Stimulated activated CD8-positive, alpha-beta memory T cell treated with anti-CD3 and anti-CD28 coated beads, Interleukin-7, amount 100 ng/mL, for 24 hours (primary cell): ENCODE measurements around the gene ATP2B3.

ENCODE experiments used
- DNase-seq: peaks from one replicate; pipeline ENCODE4 v3.0.0-alpha.2; 2020; ENCODE audit warnings: low read depth

Gene ATP2B3

GRCh38 chrX:153572601-153573000 lies 55.2 kb downstream of the ATP2B3 start:
- DNase-seq = no peak

- DNase-seq = no peak
Measured at GRCh38 chrX:153573984-153574383, 56.5 kb downstream of the ATP2B3 start.

GRCh38 chrX:153576239-153576870 lies 58.9 kb downstream of the ATP2B3 start:
- no peak for DNase-seq

- DNase-seq = no peak
Measured at GRCh38 chrX:153576961-153577360, 59.5 kb downstream of the ATP2B3 start.

- no peak for DNase-seq
Measured at GRCh38 chrX:153578200-153578835, 60.9 kb downstream of the ATP2B3 start.

GRCh38 chrX:153578889-153579288 lies 61.4 kb downstream of the ATP2B3 start:
- no peak for DNase-seq

- no peak for DNase-seq
Measured at GRCh38 chrX:153580700-153581386, 63.4 kb downstream of the ATP2B3 start.

- peak; percentile 18 for DNase-seq
Measured at GRCh38 chrX:153582896-153583295, 65.5 kb downstream of the ATP2B3 start.

GRCh38 chrX:153583433-153583832 lies 66.0 kb downstream of the ATP2B3 start:
- no peak for DNase-seq

GRCh38 chrX:153585827-153586226 lies 68.4 kb downstream of the ATP2B3 start:
- DNase-seq = no peak

GRCh38 chrX:153587342-153587741 lies 69.9 kb downstream of the ATP2B3 start:
- DNase-seq = no peak

- no peak for DNase-seq
Measured at GRCh38 chrX:153588021-153588781, 70.8 kb downstream of the ATP2B3 start.

- no peak for DNase-seq
Measured at GRCh38 chrX:153588782-153589446, 71.5 kb downstream of the ATP2B3 start.

GRCh38 chrX:153590961-153591956 lies 73.8 kb downstream of the ATP2B3 start:
- DNase-seq = no peak

- no peak for DNase-seq
Measured at GRCh38 chrX:153592091-153592833, 74.8 kb downstream of the ATP2B3 start.

- no peak for DNase-seq
Measured at GRCh38 chrX:153592966-153593688, 75.7 kb downstream of the ATP2B3 start.

GRCh38 chrX:153593811-153594500 lies 76.5 kb downstream of the ATP2B3 start:
- DNase-seq = no peak

- no peak for DNase-seq
Measured at GRCh38 chrX:153595387-153595786, 77.9 kb downstream of the ATP2B3 start.
